Endothelial cell of umbilical vein (primary cell): ENCODE measurements around the gene STRA8.

Experiments used
- GATA2 ChIP-seq: IDR thresholded peaks from 2 replicates; pipeline ENCODE4 v1.7.0; 2011; ENCODE audit warnings: low read depth, mild to moderate bottlenecking, moderate library complexity, mixed read lengths, low read length; ENCODE audit not compliant: insufficient read length, insufficient read depth
- MYC ChIP-seq: IDR thresholded peaks from one replicate; pipeline ENCODE4 v1.6.1; 2011; ENCODE audit warnings: mild to moderate bottlenecking, low read depth, low read length
- POLR2A ChIP-seq: IDR thresholded peaks from 2 replicates; pipeline ENCODE4 v1.6.1; 2012; ENCODE audit warnings: low read depth, mild to moderate bottlenecking, control low read depth, low read length
- TF ChIP-seq, protein P1 (sequence below), 2 donors: IDR thresholded peaks; 1 replicate in 1 of 2; 2 replicates in 1 of 2; pipeline ENCODE4 v1.5.1; 2011; ENCODE audit warnings: low read length in 2 of 2, mild to moderate bottlenecking in 2 of 2, moderate library complexity in 2 of 2, control low read depth in 1 of 2, inconsistent platforms in 1 of 2, low read depth in 1 of 2; ENCODE audit not compliant: insufficient read depth in 1 of 2; ENCODE audit errors: extremely low read depth in 1 of 2

DNA sequence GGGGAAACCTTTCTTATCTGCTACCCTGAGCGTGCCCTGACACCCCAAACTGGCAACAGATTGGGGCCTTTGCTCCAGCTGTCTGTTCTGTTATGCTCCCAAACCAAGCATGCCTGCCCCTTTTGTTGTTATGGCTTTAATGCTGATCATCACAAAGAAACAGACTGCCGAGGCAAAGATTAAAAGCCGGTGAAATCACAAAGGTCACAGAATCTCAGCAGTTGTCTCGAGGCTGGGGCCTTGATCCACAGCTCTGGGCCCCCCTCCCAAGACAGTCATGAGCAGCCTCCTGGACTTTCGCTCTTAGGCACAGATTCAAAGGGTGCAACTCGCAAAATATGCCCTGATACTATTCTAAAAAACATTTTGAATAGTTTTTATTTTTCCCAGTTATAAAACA, 65.6 kb downstream of the STRA8 start:
- TF ChIP-seq MYC (no peak), POLR2A (no peak), GATA2 (no peak)
- TF ChIP-seq, protein P1, sequence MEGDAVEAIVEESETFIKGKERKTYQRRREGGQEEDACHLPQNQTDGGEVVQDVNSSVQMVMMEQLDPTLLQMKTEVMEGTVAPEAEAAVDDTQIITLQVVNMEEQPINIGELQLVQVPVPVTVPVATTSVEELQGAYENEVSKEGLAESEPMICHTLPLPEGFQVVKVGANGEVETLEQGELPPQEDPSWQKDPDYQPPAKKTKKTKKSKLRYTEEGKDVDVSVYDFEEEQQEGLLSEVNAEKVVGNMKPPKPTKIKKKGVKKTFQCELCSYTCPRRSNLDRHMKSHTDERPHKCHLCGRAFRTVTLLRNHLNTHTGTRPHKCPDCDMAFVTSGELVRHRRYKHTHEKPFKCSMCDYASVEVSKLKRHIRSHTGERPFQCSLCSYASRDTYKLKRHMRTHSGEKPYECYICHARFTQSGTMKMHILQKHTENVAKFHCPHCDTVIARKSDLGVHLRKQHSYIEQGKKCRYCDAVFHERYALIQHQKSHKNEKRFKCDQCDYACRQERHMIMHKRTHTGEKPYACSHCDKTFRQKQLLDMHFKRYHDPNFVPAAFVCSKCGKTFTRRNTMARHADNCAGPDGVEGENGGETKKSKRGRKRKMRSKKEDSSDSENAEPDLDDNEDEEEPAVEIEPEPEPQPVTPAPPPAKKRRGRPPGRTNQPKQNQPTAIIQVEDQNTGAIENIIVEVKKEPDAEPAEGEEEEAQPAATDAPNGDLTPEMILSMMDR (IDR thresholded peaks at IDR 0.05; ENCODE audit: extremely low read depth in 1 of 2, insufficient read depth in 1 of 2, low read depth in 1 of 2, low read length in 2 of 2) = no peak
